Activated naive CD4-positive, alpha-beta T cell treated with anti-CD3 and anti-CD28 coated beads, Interleukin-2, amount 50 U/mL, for 72 hours (primary cell): ENCODE results near the gene MRPS22. TPM values are rescaled to one million over a fixed set of nuclear protein-coding genes. Genes with fewer than 3 reads are reported as not detected.

Experiments used
- ATAC-seq, 2 donors: fragments of 150-1000 bp; cut with Tn5 transposase; 2 replicates each; pipeline ENCODE4 v1.10.0; 2021; ENCODE audit warnings: mild to moderate bottlenecking in 2 of 2, moderate library complexity in 2 of 2
- DNase-seq, 2 donors: peaks; one replicate each; pipeline ENCODE4 v3.0.0; 2021 to 2022; ENCODE audit warnings: low spot score in 2 of 2
- H3K27ac Mint-ChIP-seq, 2 donors: one replicate each; pipeline ENCODE4 v1.8.0; 2022; ENCODE audit warnings: mild to moderate bottlenecking in 2 of 2, mixed read lengths in 2 of 2
- H3K36me3 Mint-ChIP-seq, 2 donors: one replicate each; pipeline ENCODE4 v1.8.0; 2022; ENCODE audit warnings: mixed read lengths in 2 of 2
- H3K9me3 Mint-ChIP-seq, 2 donors: one replicate each; pipeline ENCODE4 v1.8.0; 2022; ENCODE audit warnings: mixed read lengths in 2 of 2
- total RNA-seq, 2 donors: library from RNA; stranded (reverse); gene quantifications; one replicate each; pipeline ENCODE4 v1.2.3, GENCODE V29; 2022

MRPS22 gene
- total RNA-seq, 2 donors from 2014 or later: 58.8 to 97.8 TPM

DNA sequence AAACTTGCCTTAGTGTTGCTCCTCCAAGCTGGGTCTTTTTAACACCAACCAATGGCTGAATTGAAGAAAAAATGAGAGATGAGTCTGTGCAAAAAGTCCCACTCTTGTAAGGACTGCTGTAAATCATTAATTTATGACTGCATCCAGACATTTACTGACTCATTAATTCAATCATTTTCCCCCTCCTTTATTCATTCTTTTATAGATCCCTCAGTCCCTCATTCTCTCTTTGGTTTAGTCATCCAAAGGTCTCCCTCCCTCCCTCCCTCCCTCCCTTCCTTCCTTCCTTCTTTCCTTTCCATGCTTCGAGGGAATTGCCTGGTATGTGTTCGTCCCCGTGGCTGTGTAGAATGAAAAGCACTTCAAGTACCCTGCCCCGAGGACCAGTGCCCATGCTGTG is 35.3 kb upstream of the MRPS22 start:
- Mint-ChIP-seq H3K27ac (no peak overlapping the region), H3K36me3 (no peaks in the 10 kb centered on the region), H3K9me3 (no peaks in the 10 kb centered on the region)
- ATAC-seq: no peak
- DNase-seq: no peak

DNA sequence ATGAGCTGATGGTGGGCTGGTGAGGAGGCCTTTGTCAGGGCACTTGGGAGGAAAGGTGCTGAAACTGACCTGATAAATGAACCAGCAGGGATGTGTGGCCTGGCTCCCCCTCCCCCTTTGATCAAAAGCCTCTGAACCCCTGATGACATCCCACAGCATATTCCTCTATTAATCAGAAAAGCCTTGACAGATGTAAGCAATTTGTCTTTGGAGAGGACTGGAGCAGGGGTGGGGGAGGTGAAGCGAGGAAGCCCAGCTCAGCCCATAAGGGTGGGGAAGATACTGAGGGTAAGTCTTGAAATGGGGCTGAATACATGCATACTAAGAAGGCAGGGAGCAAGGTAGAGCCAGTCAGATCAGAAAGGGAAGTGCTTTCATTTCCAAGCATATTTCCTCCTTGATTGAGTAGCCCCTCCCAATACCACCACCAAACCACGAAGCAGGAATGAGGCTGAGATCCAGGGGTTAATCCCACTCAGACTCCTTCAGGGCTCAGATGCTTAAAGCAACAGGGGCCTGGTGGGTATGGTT is 34.7 kb upstream of the MRPS22 start:
- Mint-ChIP-seq H3K27ac (no peak overlapping the region), H3K9me3 (no peaks in the 10 kb centered on the region), H3K36me3 (no peaks in the 10 kb centered on the region)
- DNase-seq (no peak), ATAC-seq (no peak)

DNA sequence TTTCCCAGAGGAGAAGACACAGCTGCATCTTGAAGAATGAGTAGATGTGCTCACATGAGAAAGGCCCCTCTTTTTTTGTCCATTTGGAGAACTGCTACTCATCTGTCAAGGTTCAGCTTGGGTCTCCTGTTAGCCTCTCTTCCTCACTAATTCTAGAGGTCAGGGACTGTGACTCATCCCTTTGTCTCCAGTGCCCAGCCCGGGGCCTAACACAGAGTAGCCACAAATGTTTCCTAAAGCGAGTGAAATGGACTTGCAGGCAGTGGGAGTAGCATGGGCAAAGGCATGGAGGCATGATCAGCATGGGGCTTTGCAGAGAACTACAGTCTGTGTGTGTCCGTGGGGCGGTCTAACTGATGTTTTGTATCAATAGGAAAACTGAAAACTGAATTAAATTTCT is 33.9 kb upstream of the MRPS22 start:
- DNase-seq: no peak
- ATAC-seq: no peak
- Mint-ChIP-seq H3K9me3 (no peaks in the 10 kb centered on the region), H3K36me3 (no peaks in the 10 kb centered on the region), H3K27ac (no peak overlapping the region)

DNA sequence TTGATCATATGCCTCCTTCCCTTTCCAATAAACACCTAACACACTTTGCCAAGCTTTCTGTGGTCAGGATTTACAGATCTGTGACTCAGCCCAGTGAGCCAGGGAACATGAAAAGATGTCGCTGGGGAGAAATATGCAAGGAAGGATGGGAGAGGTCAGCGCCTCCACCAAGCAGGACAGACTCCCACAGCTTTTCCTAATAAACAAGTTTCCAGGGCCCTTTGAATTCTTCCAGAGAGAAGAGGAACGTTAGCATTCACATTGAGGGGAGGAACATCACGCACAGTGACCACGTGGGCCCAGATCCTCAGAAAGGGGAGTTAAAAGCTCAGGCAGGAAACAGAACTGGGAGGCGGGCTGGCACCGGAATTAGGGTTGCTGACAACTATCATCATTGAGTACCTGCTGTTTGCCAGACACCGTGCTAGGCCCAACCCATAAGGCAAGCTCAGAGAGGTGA is 33.3 kb upstream of the MRPS22 start:
- DNase-seq (no peak), ATAC-seq (no peak)
- H3K9me3 Mint-ChIP-seq: no peaks in the 10 kb centered on the region
- H3K27ac Mint-ChIP-seq: no peak overlapping the region
- no peaks in the 10 kb centered on the region for H3K36me3 Mint-ChIP-seq

DNA sequence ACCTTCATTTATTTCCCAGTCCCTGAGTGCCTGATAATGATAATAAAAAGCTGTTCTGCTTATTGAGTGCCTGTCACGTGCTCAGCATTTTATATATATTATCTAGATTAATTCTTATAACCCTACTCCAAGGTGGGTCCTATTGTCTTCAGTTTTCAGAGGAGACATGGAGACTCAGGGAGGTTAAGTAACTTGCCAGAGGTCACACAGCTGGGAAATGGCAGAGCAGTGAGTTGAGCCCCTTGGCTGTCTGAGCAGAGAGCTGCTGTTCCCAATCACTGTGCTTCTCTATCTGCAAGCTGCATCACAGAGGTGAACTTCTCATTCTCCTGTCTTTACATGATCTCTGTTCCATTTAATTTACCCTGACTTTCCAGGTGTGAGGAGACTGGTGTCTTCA is 32.3 kb upstream of the MRPS22 start:
- Mint-ChIP-seq H3K9me3 (no peaks in the 10 kb centered on the region), H3K36me3 (no peaks in the 10 kb centered on the region), H3K27ac (no peak overlapping the region)
- ATAC-seq: no peak
- DNase-seq: no peak

DNA sequence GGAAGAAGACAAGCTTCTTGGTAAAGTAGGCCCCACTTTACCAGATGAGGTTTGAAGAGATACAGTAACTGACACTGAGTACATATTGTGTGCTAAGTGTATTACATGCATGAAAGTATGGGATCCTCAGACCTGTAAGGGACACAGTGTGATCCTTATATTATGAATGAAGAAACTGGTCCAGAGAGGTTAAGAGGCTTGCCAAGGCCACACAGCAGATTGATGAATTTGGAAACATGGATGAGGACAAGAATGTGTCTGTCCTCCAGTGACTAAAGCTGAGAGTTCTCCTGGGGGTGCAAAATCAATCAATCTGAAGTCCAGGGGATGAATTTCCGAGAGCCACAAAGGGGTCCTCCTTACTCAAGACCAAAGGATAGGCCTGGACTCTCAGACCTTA is 31.4 kb upstream of the MRPS22 start:
- DNase-seq (no peak), ATAC-seq (no peak)
- no peak overlapping the region for H3K27ac Mint-ChIP-seq
- H3K9me3 Mint-ChIP-seq: no peaks in the 10 kb centered on the region
- H3K36me3 Mint-ChIP-seq: no peaks in the 10 kb centered on the region

DNA sequence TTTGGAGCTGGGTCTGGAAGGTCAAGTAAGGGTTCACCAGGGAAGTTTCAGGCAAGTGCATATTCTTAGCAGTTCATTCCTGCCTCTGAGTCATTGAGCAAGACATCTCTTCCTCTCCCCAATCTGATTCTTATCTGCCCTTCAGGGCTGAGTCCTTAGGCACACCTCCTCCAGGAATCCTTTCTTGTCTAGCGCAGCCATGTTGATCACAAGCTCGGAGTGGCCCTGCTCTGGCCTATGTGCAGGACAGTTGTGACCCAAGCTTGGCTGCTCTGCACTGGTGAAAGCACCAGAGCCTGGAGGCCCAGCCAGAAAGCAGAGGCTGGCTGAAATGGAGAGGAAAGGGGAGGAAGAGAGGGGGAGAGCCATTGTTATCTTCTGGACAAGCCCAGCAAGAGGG is 30.9 kb upstream of the MRPS22 start:
- DNase-seq: no peak
- Mint-ChIP-seq H3K36me3 (no peaks in the 10 kb centered on the region), H3K9me3 (no peaks in the 10 kb centered on the region), H3K27ac (no peak overlapping the region)
- ATAC-seq: no peak

DNA sequence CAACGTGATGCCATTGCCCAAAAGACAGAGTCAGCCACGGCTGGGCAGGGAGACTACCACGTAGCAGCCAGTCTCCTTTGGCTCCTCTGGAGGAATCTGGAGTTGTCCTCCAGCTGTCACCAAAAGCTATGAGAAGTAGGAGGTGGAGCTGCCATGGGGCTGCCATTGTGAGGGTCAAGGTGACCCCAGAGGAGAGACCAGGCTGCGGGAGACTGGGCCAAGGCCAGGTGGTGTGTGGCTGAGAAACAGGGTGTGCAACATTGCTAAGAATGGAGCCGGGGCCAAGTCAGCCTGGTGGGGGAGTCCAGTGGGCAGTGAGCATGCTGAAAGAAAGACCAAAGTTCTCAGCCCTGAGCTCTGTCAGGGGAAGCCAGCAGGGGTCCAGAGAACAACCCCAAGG is 29.9 kb upstream of the MRPS22 start:
- DNase-seq: no peak
- H3K36me3 Mint-ChIP-seq: no peaks in the 10 kb centered on the region
- H3K27ac Mint-ChIP-seq: no peak overlapping the region
- no peaks in the 10 kb centered on the region for H3K9me3 Mint-ChIP-seq
- no peak for ATAC-seq

DNA sequence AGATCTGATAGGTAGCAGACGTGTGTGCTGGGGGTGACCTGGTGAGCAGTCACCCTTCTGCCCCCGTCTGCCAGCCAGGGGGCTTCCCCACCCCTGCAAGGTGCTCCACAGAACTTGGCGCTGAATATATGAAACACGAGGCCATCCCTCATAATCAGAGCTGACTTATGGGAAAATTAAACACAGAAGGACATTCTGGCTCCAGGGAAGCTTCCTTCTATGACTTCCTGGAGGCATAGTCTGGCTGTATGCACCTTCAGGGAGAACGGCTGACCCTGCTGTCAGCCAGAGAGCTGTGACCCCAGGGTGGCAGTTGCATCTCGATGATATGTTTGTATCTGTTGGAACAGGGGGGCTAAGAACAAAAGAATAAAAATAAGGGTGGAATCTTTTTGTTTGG is 26.6 kb upstream of the MRPS22 start:
- Mint-ChIP-seq H3K36me3 (no peaks in the 10 kb centered on the region), H3K9me3 (no peaks in the 10 kb centered on the region), H3K27ac (no peak overlapping the region)
- no peak for DNase-seq
- ATAC-seq: no peak

DNA sequence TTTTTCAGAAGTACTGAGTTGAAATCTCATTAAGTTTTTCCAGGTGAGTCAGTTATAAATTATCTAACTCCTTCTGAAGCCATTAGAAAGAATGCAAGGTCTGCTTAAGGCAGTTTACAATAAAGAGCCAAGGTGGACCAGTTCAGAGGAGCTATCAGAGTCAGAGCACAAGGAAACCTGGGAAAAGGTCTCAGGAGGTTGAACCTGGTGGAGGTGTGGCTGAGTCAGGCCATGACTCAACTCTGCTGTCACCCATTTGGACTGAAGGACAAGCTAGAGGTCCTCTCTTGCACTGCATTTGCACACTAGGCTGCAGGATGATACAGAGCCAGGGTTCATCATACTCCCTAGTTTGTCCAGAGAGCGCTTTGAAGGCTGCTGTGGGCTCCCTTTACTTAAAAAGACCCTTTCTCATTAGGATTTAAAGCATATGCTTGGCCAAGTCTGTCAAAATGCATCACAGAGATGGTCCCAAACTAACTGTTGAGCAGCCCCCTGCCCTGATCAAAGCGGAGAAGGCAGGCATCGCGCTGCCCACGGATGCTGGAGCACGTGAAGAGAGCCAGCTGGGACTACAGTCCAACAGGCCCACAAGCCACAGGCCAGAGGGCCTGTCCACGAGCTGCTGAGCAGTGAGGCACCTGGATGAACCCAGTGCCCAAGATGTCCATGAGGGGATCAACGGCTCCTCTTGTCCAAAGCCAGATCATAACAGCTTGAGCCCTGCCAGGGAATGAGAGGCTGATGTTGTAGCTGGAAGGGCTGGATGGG is 26.0 kb upstream of the MRPS22 start:
- ATAC-seq: peak in 1 of 2 donors; percentile 20
- Mint-ChIP-seq H3K9me3 (no peaks in the 10 kb centered on the region), H3K27ac (no peak overlapping the region), H3K36me3 (no peaks in the 10 kb centered on the region)
- peak in 1 of 2 donors; percentile 34 for DNase-seq

DNA sequence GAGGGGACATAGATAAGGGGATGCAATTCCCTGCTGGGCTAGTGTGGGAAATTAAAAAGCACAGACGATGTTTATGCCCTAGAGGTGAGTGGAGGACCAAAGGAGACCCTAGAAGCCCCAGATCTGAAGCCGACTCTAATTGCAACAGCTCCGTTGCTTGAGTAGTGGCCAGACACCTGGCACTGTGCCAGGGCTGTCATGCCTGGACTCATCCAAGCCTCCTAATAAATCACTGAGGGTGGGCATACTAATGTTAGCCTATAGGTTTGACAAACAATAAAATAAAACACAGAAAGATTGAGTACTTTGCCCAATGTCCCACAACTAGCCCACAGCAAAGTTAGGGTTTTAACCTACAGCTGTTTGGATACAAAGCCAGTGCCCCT is 25.4 kb upstream of the MRPS22 start:
- Mint-ChIP-seq H3K27ac (no peak overlapping the region), H3K36me3 (no peaks in the 10 kb centered on the region), H3K9me3 (no peaks in the 10 kb centered on the region)
- ATAC-seq (no peak), DNase-seq (peak in 1 of 2 donors; percentile 23)

DNA sequence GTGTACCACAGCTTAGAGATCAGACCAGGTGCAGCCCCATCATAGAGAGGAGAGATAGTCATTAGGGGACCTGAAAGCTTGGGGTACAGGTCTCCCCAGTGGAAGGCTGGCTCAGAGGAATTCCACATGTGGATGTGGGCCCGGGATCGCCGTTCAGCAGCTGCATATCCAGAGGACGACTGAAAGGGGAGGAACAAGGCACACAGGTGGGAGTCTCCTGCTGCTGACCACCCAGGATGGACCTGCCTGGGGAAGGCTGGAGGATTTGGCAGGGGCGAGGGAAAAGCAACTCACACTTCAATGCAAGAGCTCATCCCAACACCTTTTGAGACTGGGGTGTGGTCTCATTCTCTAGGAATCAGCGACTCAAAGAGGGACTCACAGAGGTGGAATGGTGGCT is 25.0 kb upstream of the MRPS22 start:
- ATAC-seq: no peak
- no peaks in the 10 kb centered on the region for H3K36me3 Mint-ChIP-seq
- H3K9me3 Mint-ChIP-seq: no peaks in the 10 kb centered on the region

DNA sequence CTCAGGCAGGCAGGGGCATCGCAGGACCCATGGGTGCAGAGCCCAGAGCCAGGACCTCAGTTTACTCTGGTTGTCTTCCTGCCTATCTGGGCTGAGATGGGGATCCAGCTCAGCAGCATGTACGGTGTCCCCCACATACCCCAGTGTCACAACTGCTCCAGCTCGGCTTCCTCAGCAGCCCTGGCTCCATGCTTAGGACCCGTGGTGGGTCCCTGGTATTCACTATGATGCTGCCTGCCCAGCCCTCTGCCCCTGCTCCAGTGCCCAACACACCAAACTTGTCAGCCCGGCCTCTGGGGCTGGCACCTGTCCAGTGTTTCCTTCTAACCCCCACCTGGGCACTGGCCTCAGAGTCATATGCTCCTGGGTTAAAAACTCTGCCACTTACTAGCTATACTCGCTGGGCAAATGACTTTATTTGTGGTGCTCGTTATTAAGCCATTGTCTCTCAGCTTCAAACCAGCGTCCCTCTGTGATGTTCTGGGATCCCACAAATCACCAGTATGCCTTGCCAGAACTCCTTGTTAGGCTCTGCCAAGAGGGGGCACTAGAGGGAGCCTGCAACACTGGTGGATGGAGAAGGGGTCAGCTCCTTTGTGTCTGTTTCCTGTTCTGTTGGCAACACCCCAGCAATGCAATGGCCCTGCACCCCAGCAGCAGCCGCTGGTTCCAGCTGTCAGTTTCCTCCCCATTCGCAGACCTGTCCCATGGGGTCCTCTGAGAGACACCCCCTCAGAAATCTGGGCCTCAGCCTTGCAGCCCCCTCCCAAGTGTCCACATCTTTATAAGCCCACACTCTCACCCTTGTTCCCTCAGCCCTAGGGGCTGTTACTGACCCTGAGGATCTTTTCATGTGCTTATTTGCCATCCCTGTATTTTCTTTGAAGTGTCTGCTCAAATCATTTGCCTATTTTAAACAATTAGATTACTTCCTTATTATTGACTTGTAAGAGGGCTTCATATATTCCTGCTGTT is 24.1 kb upstream of the MRPS22 start:
- no peak overlapping the region for H3K27ac Mint-ChIP-seq
- H3K36me3 Mint-ChIP-seq: no peaks in the 10 kb centered on the region
- DNase-seq: peak in 1 of 2 donors; percentile 23
- ATAC-seq: no peak
- H3K9me3 Mint-ChIP-seq: no peaks in the 10 kb centered on the region

More for the DNA sequence above, 25.0 kb upstream of the MRPS22 start:
- DNase-seq: no peak
- no peak overlapping the region for H3K27ac Mint-ChIP-seq

DNA sequence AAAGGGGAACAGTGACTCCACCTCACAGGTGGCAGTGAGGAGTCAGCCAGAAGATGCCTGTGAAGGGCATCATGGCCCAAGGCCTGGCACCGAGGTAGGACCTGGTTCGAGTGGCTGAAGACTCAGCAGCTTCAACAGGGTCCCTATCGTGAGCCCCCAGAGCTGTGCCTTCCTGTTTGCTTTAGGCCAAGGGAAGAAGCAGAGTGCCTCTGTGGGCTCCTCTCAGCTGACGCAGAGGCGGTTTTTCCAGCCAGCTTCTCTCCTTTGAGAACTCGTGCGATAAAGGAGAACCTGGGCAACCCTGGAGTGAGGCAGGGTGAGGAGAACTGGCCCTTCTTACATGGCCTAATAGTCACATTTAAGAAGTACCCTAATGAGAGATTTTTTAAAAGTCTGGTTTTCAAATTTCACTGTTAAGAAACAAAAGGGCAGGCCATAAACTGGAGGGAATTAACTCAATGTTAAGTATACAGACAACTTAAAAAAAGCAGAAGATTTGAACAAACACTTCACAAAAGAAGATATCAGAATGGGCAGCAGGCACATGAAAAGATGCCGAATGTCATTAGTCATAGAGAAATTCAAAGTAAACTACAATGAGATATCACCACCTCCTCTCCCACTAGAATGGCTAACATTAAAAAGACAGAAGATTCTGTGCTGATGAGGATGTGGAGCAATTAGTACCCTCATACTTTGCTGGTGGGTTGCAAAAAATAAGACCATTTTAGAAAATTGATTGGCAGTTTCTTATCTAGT is 23.1 kb upstream of the MRPS22 start:
- no peak for ATAC-seq
- H3K27ac Mint-ChIP-seq: no peak overlapping the region
- DNase-seq: peak in 1 of 2 donors; percentile 39
- H3K36me3 Mint-ChIP-seq: no peaks in the 10 kb centered on the region
- no peaks in the 10 kb centered on the region for H3K9me3 Mint-ChIP-seq

DNA sequence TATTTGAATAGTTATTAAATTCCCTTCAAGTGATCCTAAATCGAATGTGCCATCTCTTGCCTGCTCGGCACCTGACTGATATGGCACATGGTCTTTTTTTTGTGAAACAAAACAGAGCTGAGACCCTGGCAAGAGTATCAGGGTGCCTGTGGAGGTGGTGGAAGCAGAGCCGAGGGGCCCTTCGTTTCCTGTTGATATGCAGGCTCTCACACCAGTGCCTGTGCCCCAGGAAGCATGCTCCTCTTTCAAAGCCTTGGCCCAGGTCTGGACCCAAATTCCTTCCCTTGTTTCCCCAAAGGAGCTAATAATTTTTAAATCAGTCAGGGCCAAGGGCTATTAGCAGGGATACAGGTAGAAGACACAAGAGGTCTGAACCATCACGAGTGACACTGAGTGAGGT is 21.5 kb upstream of the MRPS22 start:
- ATAC-seq (no peak), DNase-seq (no peak)
- H3K27ac Mint-ChIP-seq: no peak overlapping the region
- no peaks in the 10 kb centered on the region for H3K9me3 Mint-ChIP-seq
- no peaks in the 10 kb centered on the region for H3K36me3 Mint-ChIP-seq

DNA sequence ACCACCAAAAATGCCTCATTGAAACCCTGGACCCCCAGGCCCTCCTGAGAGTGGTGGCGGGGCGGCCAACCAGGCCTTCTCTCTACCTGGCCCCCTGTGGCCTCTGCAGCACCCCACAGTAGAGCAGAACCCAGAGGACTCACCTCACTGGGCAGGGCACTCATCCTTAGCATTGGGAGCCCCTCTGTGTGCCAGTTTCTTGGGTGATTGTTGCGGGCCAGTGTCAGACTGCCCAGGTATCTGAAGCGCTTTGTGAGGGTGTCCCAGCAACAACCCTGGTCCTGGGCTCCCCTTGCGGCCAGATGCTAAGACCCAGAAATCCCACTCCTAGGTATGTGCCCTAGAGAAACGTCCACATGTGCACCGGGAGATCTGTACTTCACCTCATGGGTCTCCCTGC is 20.7 kb upstream of the MRPS22 start:
- no peak for DNase-seq
- no peaks in the 10 kb centered on the region for H3K36me3 Mint-ChIP-seq
- no peaks in the 10 kb centered on the region for H3K9me3 Mint-ChIP-seq
- H3K27ac Mint-ChIP-seq: no peak overlapping the region
- no peak for ATAC-seq

DNA sequence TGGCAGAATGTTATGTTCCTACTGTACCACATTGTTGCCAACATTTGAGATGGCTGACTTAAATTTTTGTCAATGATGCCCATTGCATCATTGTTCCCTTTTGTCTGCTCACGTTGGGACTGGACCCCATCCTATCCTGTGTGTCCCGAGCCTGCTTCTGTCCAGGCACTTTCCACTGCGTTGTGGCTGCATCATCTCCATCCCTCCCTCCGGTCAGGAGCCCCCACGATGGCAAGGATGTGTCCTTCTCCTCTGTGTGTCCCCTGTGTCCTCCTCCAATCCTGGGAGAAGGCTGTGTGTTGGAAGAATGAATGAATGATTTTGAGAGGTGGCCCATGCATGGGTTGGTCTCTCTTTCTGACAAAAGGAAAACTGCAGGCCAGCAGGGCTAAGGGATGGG is 19.4 kb upstream of the MRPS22 start:
- Mint-ChIP-seq H3K36me3 (no peaks in the 10 kb centered on the region), H3K9me3 (no peaks in the 10 kb centered on the region), H3K27ac (no peak overlapping the region)
- DNase-seq (no peak), ATAC-seq (no peak)
